GM10248 (cell line): ENCODE measurements around the gene RPL28.
A peak's percentile ranks its signal among the peaks of the same experiment; 100 is the strongest.

Experiments
- CTCF ChIA-PET: fragments of 300-600 bp; sonication (Branson Sonifier 250); formaldehyde crosslinking; extraction: SDS; loops from one replicate; lab custom pipeline; 2021; ENCODE audit warnings: antibody characterized with exemption; lab: Yijun Ruan, JAX
- POLR2A ChIA-PET: fragments of 350-650 bp; sonication (Branson Sonifier 250); formaldehyde crosslinking; extraction: SDS; loops from one replicate; lab custom pipeline; 2020; ENCODE audit warnings: antibody characterized with exemption; lab: Yijun Ruan, JAX
- DNase-seq: peaks from one replicate; pipeline ENCODE4 v3.0.0; 2012; ENCODE audit errors: extremely low spot score
- CTCF ChIP-seq: IDR thresholded peaks from 2 replicates; pipeline ENCODE4 v1.5.1; 2012; ENCODE audit warnings: mild to moderate bottlenecking, low read depth; ENCODE audit errors: extremely low read depth, missing control alignments, control extremely low read depth

The RPL28 gene

GRCh38 chr19:55341171-55341588 is 44.6 kb upstream of the RPL28 start:
- ChIA-PET CTCF (interaction anchor here (1.0 to 1.1 kb wide), 2 partner anchors 40 to 61 kb away, joined by 3 read pairs; no protein-coding TSS in a partner anchor), POLR2A (no interaction called here)
- no peak for TF ChIP-seq CTCF
- DNase-seq: peak; percentile 91

- TF ChIP-seq CTCF: no peak
- ChIA-PET POLR2A (no interaction called here), CTCF (no interaction called here)
- DNase-seq: no peak
These were observed 43.9 kb upstream of the RPL28 start for GRCh38 chr19:55341595-55342531.

- DNase-seq: no peak
- no peak for TF ChIP-seq CTCF
- POLR2A ChIA-PET: no interaction called here
- CTCF ChIA-PET: interaction anchor here (1.0 kb wide), 1 partner anchor 43 kb away, joined by 3 read pairs; no protein-coding TSS in a partner anchor
These were observed 41.3 kb upstream of the RPL28 start for GRCh38 chr19:55344444-55344843.

- DNase-seq: no peak
- ChIA-PET CTCF (interaction anchor here (1.0 kb wide), 1 partner anchor 44 kb away, joined by 3 read pairs; no protein-coding TSS in a partner anchor), POLR2A (no interaction called here)
- no peak for TF ChIP-seq CTCF
These were observed 40.5 kb upstream of the RPL28 start for GRCh38 chr19:55345101-55345817.

GRCh38 chr19:55345818-55346724 is 39.7 kb upstream of the RPL28 start:
- TF ChIP-seq CTCF: no peak
- POLR2A ChIA-PET: no interaction called here
- CTCF ChIA-PET: no interaction called here

More at GRCh38 chr19:55345818-55346724, 39.7 kb upstream of the RPL28 start:
- no peak for DNase-seq
